Measurements from ENCODE around the gene SLC6A12. TPM values are rescaled to one million over a fixed set of nuclear protein-coding genes. Genes with fewer than 3 reads are reported as not detected.
A peak's percentile ranks its signal among the peaks of the same experiment; 100 is the strongest.

The SLC6A12 gene
- total RNA-seq, 1 experiment from 2014 or later: not detected

DNA sequence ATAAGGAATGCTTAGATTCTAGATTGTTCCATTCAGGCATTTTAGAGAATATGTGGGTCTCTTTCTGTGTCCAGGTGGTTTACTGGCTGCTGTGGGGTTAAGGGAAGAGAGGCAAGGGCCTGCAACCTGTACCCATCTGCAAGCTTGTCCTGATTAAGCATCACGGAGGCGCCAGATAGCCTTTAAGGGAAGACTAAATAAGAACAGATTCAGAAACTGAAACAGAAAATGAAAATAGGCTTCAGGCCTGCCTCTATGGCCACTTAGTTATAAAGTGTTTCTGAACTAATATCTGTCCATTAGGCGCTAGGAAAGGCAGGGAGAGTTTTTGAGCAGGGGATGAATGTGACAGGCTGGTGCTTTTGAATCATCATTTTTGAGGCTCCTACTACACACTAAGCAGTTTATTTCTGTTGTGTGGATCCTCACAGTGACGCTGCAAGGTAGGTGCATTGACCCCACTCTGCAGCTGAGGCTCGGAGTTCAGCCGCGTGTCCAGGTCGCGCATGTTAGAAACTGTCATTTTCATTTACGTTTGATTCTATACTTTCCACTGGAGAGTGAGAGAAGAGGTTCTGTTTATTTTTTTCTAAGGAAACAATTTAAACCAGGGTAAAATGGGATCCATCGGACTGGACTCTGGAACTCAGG is 47.4 kb downstream of the SLC6A12 start:
- no peak for DNase-seq (ENCODE audit: low read depth)

DNA sequence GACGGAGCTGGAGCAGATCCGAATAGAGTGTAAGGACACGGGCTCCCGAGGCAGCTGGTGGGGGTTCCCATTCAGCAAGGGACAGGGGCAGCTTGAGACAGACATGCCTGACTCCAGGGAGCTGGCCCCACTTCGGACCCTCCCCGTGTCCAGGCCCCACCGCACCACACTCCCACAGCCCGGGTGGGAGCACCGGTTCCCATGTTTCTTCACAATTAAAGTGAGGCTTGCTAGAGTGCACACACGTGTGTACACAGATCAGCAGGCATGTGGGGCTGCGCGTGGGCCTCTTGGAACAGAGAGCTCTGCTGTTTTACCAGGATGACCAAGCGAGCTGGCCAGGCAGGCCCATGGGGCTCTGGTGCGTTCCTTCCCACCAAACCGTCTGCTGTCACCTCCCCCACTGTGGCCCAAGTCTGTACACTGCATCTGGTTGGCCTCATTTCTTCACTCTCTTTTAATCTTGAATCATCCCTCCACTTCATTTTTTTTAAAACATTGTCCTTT is 48.0 kb downstream of the SLC6A12 start:
- no peak for DNase-seq (ENCODE audit: low read depth)

GRCh38 chr12:164207-164606 is 49.8 kb downstream of the SLC6A12 start:
- no peak for DNase-seq (ENCODE audit: low read depth)

DNA sequence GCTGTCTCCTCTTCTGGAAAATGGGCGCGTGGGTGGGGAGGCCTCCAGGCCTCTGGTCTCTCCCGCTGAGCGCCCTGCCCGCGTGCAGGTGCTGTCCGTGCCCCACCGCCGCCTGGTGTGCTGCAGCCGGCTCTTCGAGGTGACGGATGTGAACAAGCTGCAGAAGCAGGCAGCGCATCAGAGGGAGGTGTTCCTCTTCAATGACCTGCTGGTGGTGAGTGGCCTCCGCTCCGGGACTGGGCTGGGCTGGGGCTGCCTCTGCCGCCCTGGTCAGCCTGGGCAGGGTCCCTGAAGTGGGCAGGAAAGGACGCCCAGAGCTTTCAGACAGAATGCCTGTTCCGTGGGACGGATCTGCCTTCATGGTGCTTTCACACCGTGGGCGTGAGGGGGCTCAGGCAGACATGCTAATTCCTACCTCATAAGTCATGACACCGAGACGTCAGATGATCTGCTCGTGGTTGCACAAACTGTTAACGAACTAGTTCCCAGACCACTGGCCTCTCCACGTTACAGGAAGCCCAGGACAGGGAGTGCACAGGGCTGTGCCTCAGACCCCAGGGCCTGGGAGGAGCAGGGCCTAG is 50.5 kb downstream of the SLC6A12 start:
- no peak for DNase-seq (ENCODE audit: low read depth)

DNA sequence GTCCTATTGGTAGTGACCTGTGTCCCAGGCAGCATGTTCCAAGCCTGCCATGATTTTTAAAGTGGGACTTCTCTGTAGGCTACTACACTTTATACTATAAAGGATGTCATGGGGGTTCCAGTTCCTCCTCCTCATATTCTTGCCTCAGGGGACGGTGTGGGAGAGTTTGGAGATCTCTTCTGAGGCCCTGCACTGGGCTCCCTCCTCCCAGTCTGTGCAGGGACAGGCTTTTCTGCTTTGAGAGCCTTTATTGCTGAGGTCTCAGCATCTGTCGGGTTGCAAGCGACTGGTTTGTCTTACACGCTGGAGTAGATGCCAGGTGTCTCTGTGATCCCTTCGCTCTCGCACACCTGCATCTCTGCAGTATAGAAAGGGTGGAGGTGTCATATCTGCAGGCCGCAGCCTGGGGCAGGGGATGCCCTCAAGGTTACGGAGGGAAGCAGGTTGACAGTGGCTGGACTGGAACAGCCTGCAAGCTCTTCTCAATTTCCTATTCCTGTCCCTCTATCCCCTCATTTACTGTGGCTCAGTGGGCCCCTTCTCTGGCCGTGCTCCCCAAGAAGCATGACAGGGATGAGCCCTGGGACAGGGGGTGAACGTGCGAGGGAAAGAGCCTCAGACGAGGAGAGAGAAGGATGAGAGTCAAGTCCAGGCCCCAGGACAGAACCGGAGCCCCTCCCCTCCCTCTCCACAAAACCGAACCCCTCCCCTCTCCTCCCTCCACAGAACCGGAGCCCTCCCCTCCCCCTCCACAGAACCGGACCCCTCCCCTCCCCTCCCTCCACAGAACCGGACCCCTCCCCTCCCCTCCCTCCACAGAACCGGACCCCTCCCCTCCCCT is 51.3 kb downstream of the SLC6A12 start:
- DNase-seq (ENCODE audit: low read depth): no peak

- no peak for DNase-seq (ENCODE audit: low read depth)
Measured at GRCh38 chr12:161823-162222, 52.1 kb downstream of the SLC6A12 start.

- DNase-seq (ENCODE audit: low read depth): no peak
Measured at GRCh38 chr12:160858-161257, 53.1 kb downstream of the SLC6A12 start.

DNA sequence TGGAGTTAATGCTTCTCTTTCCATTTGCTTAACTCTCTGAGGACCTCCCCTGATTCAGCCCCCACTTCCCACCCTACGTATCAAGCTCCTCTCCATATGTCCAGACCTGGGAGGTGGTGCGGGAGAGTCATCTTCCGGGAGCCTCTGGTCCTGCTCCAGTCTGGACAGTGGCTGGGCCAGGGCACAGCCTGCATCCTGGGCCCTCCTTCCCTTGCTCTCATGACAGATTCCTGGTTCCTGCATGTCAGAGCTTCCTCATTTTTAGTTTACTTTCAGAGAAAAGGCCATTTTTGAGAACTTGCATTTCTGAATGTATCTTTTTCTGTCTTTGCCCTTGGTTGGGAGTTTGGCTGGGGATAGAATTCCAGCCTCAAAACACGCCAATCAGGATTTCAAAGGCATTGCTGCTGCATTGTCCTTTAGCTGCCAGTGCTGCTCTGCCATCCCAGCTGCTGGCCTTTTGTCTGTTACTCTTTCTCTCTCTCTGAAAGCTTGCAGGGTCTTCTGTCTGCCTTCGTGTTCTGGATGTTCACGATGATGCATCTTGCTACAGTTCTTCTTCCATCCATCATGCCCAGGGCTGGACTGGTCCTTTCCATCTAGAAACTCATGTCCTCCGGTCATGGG is 54.7 kb downstream of the SLC6A12 start:
- no peak for DNase-seq (ENCODE audit: low read depth)

GRCh38 chr12:157644-158043 is 56.3 kb downstream of the SLC6A12 start:
- no peak for DNase-seq (ENCODE audit: low read depth)

- DNase-seq (ENCODE audit: low read depth): no peak
Measured at GRCh38 chr12:156945-157344, 57.0 kb downstream of the SLC6A12 start.

GRCh38 chr12:155646-156045 is 58.3 kb downstream of the SLC6A12 start:
- no peak for DNase-seq (ENCODE audit: low read depth)

GRCh38 chr12:155006-155405 is 59.0 kb downstream of the SLC6A12 start:
- DNase-seq (ENCODE audit: low read depth): no peak

- DNase-seq (ENCODE audit: low read depth): no peak
Measured at GRCh38 chr12:154058-154457, 59.9 kb downstream of the SLC6A12 start.

DNA sequence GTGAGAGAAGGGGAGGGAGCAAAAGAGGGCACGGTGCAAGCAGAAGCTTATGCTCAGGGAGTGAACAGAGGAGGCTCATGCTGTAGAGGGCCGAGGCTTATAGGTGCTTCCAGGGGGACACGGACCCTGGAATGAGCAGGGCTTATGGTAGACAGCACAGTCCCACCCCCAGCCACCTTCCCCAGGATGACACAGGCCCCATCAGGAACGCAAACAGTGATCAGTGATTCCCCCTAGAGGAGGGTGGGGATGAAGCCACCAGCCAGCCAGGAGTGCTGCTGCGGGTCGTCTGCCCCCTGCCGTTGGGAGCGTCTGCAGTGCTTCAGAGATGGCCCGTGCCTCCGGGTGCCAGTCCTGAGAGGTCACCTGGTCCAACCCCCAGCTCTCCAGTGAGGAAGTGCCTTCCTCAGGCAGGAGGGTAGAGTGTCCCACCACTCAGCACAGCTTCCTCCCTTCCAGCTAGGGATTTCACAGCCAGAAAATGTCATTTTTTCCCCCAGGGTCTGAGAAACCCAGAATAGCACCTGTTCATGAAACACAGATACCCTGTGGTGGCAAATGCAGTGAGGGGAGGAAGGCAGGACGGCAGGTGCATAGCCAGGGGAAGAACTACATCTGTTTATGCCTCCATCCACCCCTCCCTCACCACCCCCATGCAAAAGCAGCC is 60.7 kb downstream of the SLC6A12 start:
- DNase-seq (ENCODE audit: low read depth): peak; percentile 61

GRCh38 chr12:152440-152839 is 61.5 kb downstream of the SLC6A12 start:
- no peak for DNase-seq (ENCODE audit: low read depth)

GRCh38 chr12:151579-151978 is 62.4 kb downstream of the SLC6A12 start:
- DNase-seq (ENCODE audit: low read depth): no peak

- no peak for DNase-seq (ENCODE audit: low read depth)
Measured at GRCh38 chr12:148676-149416, 65.1 kb downstream of the SLC6A12 start.

GRCh38 chr12:147242-147641 is 66.7 kb downstream of the SLC6A12 start:
- peak; percentile 13 for DNase-seq (ENCODE audit: low read depth)

DNA sequence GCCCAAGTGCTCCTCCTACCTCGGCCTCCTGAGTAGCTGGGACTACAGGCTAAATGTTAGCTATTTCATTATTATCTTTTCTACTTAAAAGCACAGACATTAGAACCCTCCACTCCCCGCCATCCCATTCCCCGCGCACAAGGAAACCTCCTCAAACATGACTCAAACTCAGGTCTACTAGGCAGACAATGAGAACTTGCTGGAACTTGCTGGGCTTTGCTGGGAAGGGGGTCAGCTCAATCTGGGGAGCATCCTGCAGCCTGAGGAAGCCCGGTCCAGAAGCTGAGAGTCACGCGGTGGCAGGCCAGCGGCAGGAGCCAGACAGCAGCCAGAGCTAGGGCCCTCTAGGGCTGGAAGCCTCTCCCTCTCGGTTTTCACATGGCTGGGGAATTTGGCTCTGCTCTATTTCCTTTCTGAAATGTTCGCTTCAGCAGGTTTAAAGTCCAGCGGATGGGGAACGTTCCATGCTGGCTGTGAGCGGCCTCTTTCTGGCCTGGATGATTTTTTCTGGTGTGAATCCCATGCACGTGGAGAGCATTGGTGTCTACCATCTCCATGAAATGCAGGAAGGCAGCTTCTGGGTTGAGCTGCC is 68.5 kb downstream of the SLC6A12 start:
- DNase-seq (ENCODE audit: low read depth): no peak

DNA sequence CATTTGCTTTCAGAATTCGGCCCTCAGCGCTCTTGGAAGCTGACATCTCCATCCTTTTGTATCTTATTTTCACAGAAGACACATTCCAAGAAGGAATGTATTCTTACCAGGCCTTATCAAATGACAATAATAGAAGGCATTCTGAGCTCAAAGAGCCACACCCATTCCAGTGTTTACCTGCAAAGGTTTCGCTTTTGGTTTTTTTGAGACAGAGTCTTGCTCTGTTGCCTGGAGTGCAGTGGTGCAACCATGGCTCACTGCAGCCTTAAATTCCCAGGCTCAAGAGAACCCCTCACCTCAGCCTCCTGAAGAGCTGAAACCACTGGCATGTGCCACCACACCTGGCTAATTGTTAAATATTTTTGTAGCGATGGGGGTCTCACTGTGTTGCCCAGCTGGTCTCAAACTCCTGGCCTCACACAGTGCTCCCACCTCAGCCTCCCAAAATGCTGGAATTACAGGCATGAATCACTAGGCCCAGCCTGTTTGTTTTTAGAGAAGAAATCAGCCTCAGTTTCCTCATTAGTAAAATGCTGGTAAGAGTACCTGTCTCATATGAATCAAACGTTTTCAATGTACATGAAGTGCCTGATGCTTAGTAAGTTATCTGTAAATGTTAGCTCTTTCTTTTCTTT is 69.2 kb downstream of the SLC6A12 start:
- no peak for DNase-seq (ENCODE audit: low read depth)
